HFFc6 (cell line): ENCODE data around the gene CAB39L. TPM values are rescaled to one million over a fixed set of nuclear protein-coding genes. Genes with fewer than 3 reads are reported as not detected.

Experiments used
- DNase-seq: peaks from one replicate; pipeline ENCODE4 v3.0.0-alpha.2; 2018
- H3K27ac Mint-ChIP-seq: 2 replicates; pipeline ENCODE4 v1.8.0; 2020; ENCODE audit warnings: mild to moderate bottlenecking, mixed read lengths
- H3K27me3 Mint-ChIP-seq: 2 replicates; pipeline ENCODE4 v1.8.0; 2021; ENCODE audit warnings: mild to moderate bottlenecking, moderate library complexity, mixed read lengths; ENCODE audit not compliant: insufficient read depth
- H3K36me3 Mint-ChIP-seq: 2 replicates; pipeline ENCODE4 v1.8.0; 2021; ENCODE audit warnings: low read depth, mixed read lengths
- H3K4me1 Mint-ChIP-seq: 2 replicates; pipeline ENCODE4 v1.8.0; 2020; ENCODE audit warnings: low read depth, mixed read lengths
- H3K4me3 Mint-ChIP-seq: 2 replicates; pipeline ENCODE4 v1.8.0; 2020; ENCODE audit warnings: mild to moderate bottlenecking, moderate library complexity, mixed read lengths
- H3K9me3 Mint-ChIP-seq: 2 replicates; pipeline ENCODE4 v1.8.0; 2020; ENCODE audit warnings: mild to moderate bottlenecking, mixed read lengths
- CTCF ChIP-seq: fragments of 200-600 bp; sonication (generic); IDR thresholded peaks from 2 replicates; pipeline ENCODE4 v1.5.0; 2021; ENCODE audit warnings: antibody characterized with exemption, mild to moderate bottlenecking
- total RNA-seq, 6 experiments: library from RNA; stranded (reverse); fragmentation: NEBNext Ultra II Directional; extraction: Animal tissue kit (Norgen Biotek cat#: 25700); gene quantifications; 2 replicates in 1 of 6; 3 replicates in 5 of 6; pipeline ENCODE4 v1.2.3, GENCODE V29; 2021

Gene CAB39L
- total RNA-seq, 6 experiments from 2014 or later = 3.7 to 6.9 (median 5.9) TPM

GRCh38 chr13:49441846-49442245 is 2.0 kb downstream of the CAB39L start:
- Mint-ChIP-seq H3K36me3 (peaks cover 12% of the 10 kb centered on the region; the same call in 1 of the 2 replicates), H3K27me3 (peaks cover 7% of the 10 kb centered on the region), H3K9me3 (no peaks in the 10 kb centered on the region), H3K4me3 (peak overlapping the region; percentile 98), H3K27ac (peak overlapping the region; percentile 46; the same call in 1 of the 2 replicates), H3K4me1 (peaks cover 60% of the 10 kb centered on the region)
- no peak for TF ChIP-seq CTCF
- DNase-seq = peak; percentile 67

DNA sequence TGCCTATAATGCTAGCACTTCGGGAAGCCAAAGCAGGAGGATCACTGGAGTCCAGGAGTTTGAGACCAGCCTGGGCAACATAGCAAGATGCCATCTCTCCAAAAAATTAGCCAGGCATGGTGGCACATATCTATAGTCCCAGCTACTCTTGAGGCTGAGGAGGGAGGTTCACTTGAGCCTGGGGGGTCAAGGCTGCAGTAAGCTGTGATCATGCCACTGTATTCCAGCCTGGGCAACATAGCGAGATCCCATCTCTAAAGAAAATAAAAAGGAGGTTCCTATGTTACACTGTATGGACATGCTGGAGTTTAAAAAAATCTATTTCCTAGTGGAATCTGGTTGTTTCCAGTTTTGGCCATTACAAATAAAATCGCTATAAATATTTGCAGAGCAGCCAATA is 2.6 kb downstream of the CAB39L start:
- H3K4me1 Mint-ChIP-seq = peaks cover 60% of the 10 kb centered on the region

GRCh38 chr13:49439609-49440008 is 4.3 kb downstream of the CAB39L start:
- H3K4me3 Mint-ChIP-seq = no peak overlapping the region
- H3K27me3 Mint-ChIP-seq = peaks cover 7% of the 10 kb centered on the region
- TF ChIP-seq CTCF = no peak
- peaks cover 12% of the 10 kb centered on the region; the same call in 1 of the 2 replicates for H3K36me3 Mint-ChIP-seq
- DNase-seq = no peak
- no peaks in the 10 kb centered on the region for H3K9me3 Mint-ChIP-seq
- H3K4me1 Mint-ChIP-seq = peaks cover 50% of the 10 kb centered on the region
- H3K27ac Mint-ChIP-seq = no peak overlapping the region; the same call in 1 of the 2 replicates

More for the DNA sequence above, 2.6 kb downstream of the CAB39L start:
- Mint-ChIP-seq H3K27me3 (peaks cover 7% of the 10 kb centered on the region), H3K9me3 (no peaks in the 10 kb centered on the region), H3K27ac (no peak overlapping the region), H3K4me3 (no peak overlapping the region), H3K36me3 (peaks cover 12% of the 10 kb centered on the region; the same call in 1 of the 2 replicates)
- no peak for TF ChIP-seq CTCF
- no peak for DNase-seq

DNA sequence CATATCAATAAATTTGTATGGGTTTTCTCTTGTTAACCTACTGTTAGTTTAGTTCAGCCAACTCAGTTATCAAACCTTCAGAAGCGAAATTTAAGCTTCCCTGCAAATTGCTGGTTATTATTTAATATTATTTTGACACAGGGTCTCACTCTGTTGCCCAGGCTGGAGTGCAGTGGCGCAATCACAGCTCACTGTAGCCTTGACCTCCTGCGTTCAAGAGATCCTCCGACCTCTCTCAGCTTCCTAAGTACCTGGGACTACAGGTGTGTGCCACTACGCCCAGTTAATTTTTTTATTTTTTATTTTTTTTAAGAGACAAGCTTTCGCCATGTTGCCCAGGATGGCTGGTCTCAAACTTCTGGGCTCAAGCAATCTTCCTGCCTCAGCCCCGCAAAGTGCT is 6.2 kb downstream of the CAB39L start:
- Mint-ChIP-seq H3K4me1 (peaks cover 38% of the 10 kb centered on the region), H3K27ac (no peak overlapping the region), H3K36me3 (peaks cover 12% of the 10 kb centered on the region; the same call in 1 of the 2 replicates), H3K4me3 (no peak overlapping the region), H3K9me3 (no peaks in the 10 kb centered on the region), H3K27me3 (no peaks in the 10 kb centered on the region)
- no peak for DNase-seq
- TF ChIP-seq CTCF = no peak

DNA sequence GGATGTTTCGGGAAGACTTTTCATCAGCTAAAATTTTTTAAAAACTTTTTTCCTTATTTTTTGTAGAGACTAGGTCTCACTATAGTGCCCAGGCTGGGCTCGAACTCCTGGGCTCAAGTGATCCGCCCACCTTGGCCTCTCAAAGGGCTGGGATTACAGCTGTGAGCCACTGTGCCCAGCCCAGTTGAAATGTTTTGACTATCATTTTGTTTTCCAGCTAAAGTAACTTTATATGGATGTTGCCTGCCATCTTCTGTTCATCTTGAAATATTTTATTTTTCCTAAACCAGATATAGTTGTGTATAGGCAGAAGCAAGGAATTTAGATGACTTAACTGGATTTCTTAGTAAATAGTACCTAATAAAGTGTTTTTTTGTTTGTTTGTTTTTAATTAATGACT is 7.0 kb downstream of the CAB39L start:
- Mint-ChIP-seq H3K27me3 (no peaks in the 10 kb centered on the region), H3K36me3 (peaks cover 8% of the 10 kb centered on the region; the same call in 1 of the 2 replicates), H3K9me3 (no peaks in the 10 kb centered on the region), H3K27ac (peak overlapping the region; percentile 67; the same call in 1 of the 2 replicates), H3K4me3 (no peak overlapping the region), H3K4me1 (peaks cover 33% of the 10 kb centered on the region)
- DNase-seq = peak; percentile 60
- TF ChIP-seq CTCF = peak; percentile 67
